VCaP (cell line): ENCODE results near the gene OR1I1.

Experiments used
- H3K27ac ChIP-seq: fragments of 450-650 bp; 2 replicates; pipeline ENCODE4 v1.5.1; 2017
- CTCF ChIP-seq: fragments of 450-650 bp; conservative IDR thresholded peaks from 2 replicates; pipeline ENCODE4 v1.5.1; 2017; ENCODE audit warnings: mild to moderate bottlenecking, moderate library complexity

The OR1I1 gene

GRCh38 chr19:15081911-15082310 lies at the start of gene OR1I1:
Gene OR1I1 (plus strand): TSS chr19:15082211. CDS start chr19:15087066, 4,855 bp downstream.
- no peak within 1 kb of the TSS for H3K27ac ChIP-seq
- no peak for TF ChIP-seq CTCF

- no peak for TF ChIP-seq CTCF
- H3K27ac ChIP-seq = no peak overlapping the region
Measured at GRCh38 chr19:15035795-15036311, 46.2 kb upstream of the OR1I1 start.

GRCh38 chr19:15037586-15037985 lies 44.4 kb upstream of the OR1I1 start:
- no peak overlapping the region for H3K27ac ChIP-seq
- no peak for TF ChIP-seq CTCF

GRCh38 chr19:15038294-15038693 lies 43.7 kb upstream of the OR1I1 start:
- H3K27ac ChIP-seq = no peak overlapping the region

GRCh38 chr19:15042003-15042402 lies 40.0 kb upstream of the OR1I1 start:
- no peak for TF ChIP-seq CTCF
- H3K27ac ChIP-seq = no peak overlapping the region

More at GRCh38 chr19:15038294-15038693, 43.7 kb upstream of the OR1I1 start:
- TF ChIP-seq CTCF = no peak

- TF ChIP-seq CTCF = no peak
- H3K27ac ChIP-seq = no peak overlapping the region
Measured at GRCh38 chr19:15042826-15043225, 39.2 kb upstream of the OR1I1 start.

- TF ChIP-seq CTCF = no peak
Measured at GRCh38 chr19:15045506-15045905, 36.5 kb upstream of the OR1I1 start.

More at GRCh38 chr19:15045506-15045905, 36.5 kb upstream of the OR1I1 start:
- H3K27ac ChIP-seq = no peak overlapping the region
